Ammon's horn (tissue), 1 donor: ENCODE data around the gene HJV.
"Not testable (repeated sequence)": the region's sequence is repeated elsewhere in the genome, so short reads cannot be mapped to it uniquely, and the experiment has no call there.

Source experiments
- DNase-seq: peaks from one replicate; pipeline ENCODE4 v3.0.0-alpha.2; 2016; ENCODE audit warnings: low spot score

HJV gene

GRCh38 chr1:146021622-146022402 is at the start of gene HJV:
HJV (minus strand) TSS chr1:146021735; CDS start chr1:146020231, 1,504 bp downstream.
- no peak for DNase-seq

- DNase-seq = not testable (repeated sequence)
These were observed 37.6 kb upstream of the HJV start for GRCh38 chr1:146059148-146059547.

GRCh38 chr1:146051852-146052676 is 30.5 kb upstream of the HJV start:
- DNase-seq = peak; percentile 92

- no peak for DNase-seq
These were observed 29.9 kb upstream of the HJV start for GRCh38 chr1:146051452-146051851.

GRCh38 chr1:146050652-146050963 is 29.1 kb upstream of the HJV start:
- DNase-seq = not testable (repeated sequence)

GRCh38 chr1:146049866-146050651 is 28.5 kb upstream of the HJV start:
- DNase-seq = not testable (repeated sequence)

GRCh38 chr1:146049436-146049835 is 27.9 kb upstream of the HJV start:
- no peak for DNase-seq

GRCh38 chr1:146048514-146049115 is 27.1 kb upstream of the HJV start:
- DNase-seq = not testable (repeated sequence)

- DNase-seq = no peak
These were observed 25.1 kb upstream of the HJV start for GRCh38 chr1:146046664-146047063.

- DNase-seq = peak; percentile 13
These were observed 18.3 kb upstream of the HJV start for GRCh38 chr1:146039844-146040194.

- DNase-seq = peak; percentile 88
These were observed 15.6 kb upstream of the HJV start for GRCh38 chr1:146036965-146037646.

- DNase-seq = peak; percentile 40
These were observed 14.9 kb upstream of the HJV start for GRCh38 chr1:146036241-146036964.

GRCh38 chr1:146035048-146035423 is 13.5 kb upstream of the HJV start:
- DNase-seq = no peak

GRCh38 chr1:146032631-146033219 is 11.2 kb upstream of the HJV start:
- DNase-seq = peak; percentile 53

GRCh38 chr1:146031476-146031875 is 9.9 kb upstream of the HJV start:
- peak; percentile 36 for DNase-seq

- no peak for DNase-seq
These were observed 7.6 kb upstream of the HJV start for GRCh38 chr1:146029117-146029516.

GRCh38 chr1:146026650-146027049 is 5.1 kb upstream of the HJV start:
- not testable (repeated sequence) for DNase-seq

GRCh38 chr1:146025787-146026495 is 4.4 kb upstream of the HJV start:
- not testable (repeated sequence) for DNase-seq

- DNase-seq = no peak
These were observed 1.0 kb upstream of the HJV start for GRCh38 chr1:146022403-146023127.
